GM10266 (cell line): Measurements from ENCODE around the gene CASP9.

ENCODE experiments used
- DNase-seq: peaks from one replicate; pipeline ENCODE4 v3.0.0; 2012; ENCODE audit errors: extremely low spot score
- CTCF ChIP-seq: IDR thresholded peaks from 2 replicates; pipeline ENCODE4 v1.5.1; 2012; ENCODE audit warnings: mild to moderate bottlenecking, low read depth; ENCODE audit not compliant: control insufficient read depth, insufficient read depth; ENCODE audit errors: missing control alignments

CASP9 gene

GRCh38 chr1:15557594-15557993, 33.6 kb upstream of the CASP9 start:
- DNase-seq: no peak
- TF ChIP-seq CTCF: no peak

- no peak for TF ChIP-seq CTCF
- no peak for DNase-seq
Measured at GRCh38 chr1:15557008-15557407, 33.0 kb upstream of the CASP9 start.

- no peak for DNase-seq
- no peak for TF ChIP-seq CTCF
Measured at GRCh38 chr1:15550573-15550972, 26.6 kb upstream of the CASP9 start.

GRCh38 chr1:15546641-15547040, 22.6 kb upstream of the CASP9 start:
- DNase-seq: no peak
- TF ChIP-seq CTCF: no peak

- no peak for TF ChIP-seq CTCF
- no peak for DNase-seq
Measured at GRCh38 chr1:15543589-15544568, 19.9 kb upstream of the CASP9 start.

GRCh38 chr1:15543251-15543588, 19.2 kb upstream of the CASP9 start:
- DNase-seq: no peak
- TF ChIP-seq CTCF: no peak
